HL-60 (cell line): Measurements from ENCODE around the gene SLFN5.
"Not testable (repeated sequence)": the region's sequence is repeated elsewhere in the genome, so short reads cannot be mapped to it uniquely, and the experiment has no call there.

Source experiments
- DNase-seq, 2 experiments: peaks; one replicate each; pipeline ENCODE4 v3.0.0-alpha.2; 2010 to 2020; ENCODE audit warnings: low read depth in 1 of 2, low spot score in 1 of 2
- H3K27ac ChIP-seq: fragments of 250-450 bp; sonication (Bioruptor Pico); replicated peaks from 2 replicates; pipeline ENCODE4 v1.5.1; 2020; ENCODE audit warnings: mild to moderate bottlenecking, moderate library complexity
- H3K27me3 ChIP-seq: fragments of 250-450 bp; sonication (Bioruptor Pico); 2 replicates; pipeline ENCODE4 v1.5.1; 2021; ENCODE audit warnings: mild to moderate bottlenecking, moderate library complexity; ENCODE audit not compliant: insufficient read depth, poor library complexity, severe bottlenecking
- H3K4me3 ChIP-seq: replicated peaks from 2 replicates; pipeline ENCODE4 v1.5.1; 2011; ENCODE audit warnings: mild to moderate bottlenecking, control low read depth, low read length; ENCODE audit not compliant: insufficient read depth
- GABPA ChIP-seq: IDR thresholded peaks from 2 replicates; pipeline ENCODE4 v1.6.1; 2012; ENCODE audit warnings: low read depth
- POLR2AphosphoS5 ChIP-seq: IDR thresholded peaks from 2 replicates; pipeline ENCODE4 v1.6.1; 2012; ENCODE audit warnings: low read depth
- SPI1 ChIP-seq: IDR thresholded peaks from 2 replicates; pipeline ENCODE4 v1.6.1; 2012; ENCODE audit warnings: low read depth, mild to moderate bottlenecking, borderline replicate concordance
- TF ChIP-seq, protein P1 (sequence below): IDR thresholded peaks from 2 replicates; pipeline ENCODE4 v1.6.1; 2012; ENCODE audit warnings: low read depth; ENCODE audit not compliant: insufficient replicate concordance
- TF ChIP-seq, protein P2 (sequence below): IDR thresholded peaks from one replicate; pipeline ENCODE4 v1.5.1; 2011; ENCODE audit warnings: low read length, control low read depth, inconsistent platforms; ENCODE audit not compliant: insufficient read depth

The SLFN5 gene

DNA sequence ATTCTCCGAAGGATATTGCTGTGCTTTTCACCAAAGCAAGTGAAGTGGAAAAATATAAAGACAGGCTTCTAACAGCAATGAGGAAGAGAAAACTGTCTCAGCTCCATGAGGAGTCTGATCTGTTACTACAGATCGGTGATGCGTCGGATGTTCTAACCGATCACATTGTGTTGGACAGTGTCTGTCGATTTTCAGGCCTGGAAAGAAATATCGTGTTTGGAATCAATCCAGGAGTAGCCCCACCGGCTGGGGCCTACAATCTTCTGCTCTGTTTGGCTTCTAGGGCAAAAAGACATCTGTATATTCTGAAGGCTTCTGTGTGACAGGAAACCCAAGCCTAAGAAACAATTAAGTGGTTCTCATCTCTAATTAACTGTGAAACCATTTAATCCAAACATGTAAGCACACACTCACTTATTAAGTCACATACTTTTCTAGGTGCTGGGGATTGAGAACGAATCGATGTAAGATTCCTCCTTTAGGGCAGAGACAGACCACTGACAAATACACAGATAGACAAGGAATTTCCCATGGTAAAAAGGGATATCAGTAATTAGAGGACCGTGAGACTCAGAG, 22.8 kb downstream of the SLFN5 start:
- Histone ChIP-seq H3K27ac (no peak overlapping the region), H3K4me3 (no peak overlapping the region), H3K27me3 (no peaks in the 10 kb centered on the region)
- no peak for DNase-seq
- TF ChIP-seq GABPA, result no peak
- no peak for TF ChIP-seq POLR2AphosphoS5
- TF ChIP-seq, protein P1, sequence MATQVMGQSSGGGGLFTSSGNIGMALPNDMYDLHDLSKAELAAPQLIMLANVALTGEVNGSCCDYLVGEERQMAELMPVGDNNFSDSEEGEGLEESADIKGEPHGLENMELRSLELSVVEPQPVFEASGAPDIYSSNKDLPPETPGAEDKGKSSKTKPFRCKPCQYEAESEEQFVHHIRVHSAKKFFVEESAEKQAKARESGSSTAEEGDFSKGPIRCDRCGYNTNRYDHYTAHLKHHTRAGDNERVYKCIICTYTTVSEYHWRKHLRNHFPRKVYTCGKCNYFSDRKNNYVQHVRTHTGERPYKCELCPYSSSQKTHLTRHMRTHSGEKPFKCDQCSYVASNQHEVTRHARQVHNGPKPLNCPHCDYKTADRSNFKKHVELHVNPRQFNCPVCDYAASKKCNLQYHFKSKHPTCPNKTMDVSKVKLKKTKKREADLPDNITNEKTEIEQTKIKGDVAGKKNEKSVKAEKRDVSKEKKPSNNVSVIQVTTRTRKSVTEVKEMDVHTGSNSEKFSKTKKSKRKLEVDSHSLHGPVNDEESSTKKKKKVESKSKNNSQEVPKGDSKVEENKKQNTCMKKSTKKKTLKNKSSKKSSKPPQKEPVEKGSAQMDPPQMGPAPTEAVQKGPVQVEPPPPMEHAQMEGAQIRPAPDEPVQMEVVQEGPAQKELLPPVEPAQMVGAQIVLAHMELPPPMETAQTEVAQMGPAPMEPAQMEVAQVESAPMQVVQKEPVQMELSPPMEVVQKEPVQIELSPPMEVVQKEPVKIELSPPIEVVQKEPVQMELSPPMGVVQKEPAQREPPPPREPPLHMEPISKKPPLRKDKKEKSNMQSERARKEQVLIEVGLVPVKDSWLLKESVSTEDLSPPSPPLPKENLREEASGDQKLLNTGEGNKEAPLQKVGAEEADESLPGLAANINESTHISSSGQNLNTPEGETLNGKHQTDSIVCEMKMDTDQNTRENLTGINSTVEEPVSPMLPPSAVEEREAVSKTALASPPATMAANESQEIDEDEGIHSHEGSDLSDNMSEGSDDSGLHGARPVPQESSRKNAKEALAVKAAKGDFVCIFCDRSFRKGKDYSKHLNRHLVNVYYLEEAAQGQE, result no peak
- TF ChIP-seq SPI1, result no peak
- TF ChIP-seq, protein P2, sequence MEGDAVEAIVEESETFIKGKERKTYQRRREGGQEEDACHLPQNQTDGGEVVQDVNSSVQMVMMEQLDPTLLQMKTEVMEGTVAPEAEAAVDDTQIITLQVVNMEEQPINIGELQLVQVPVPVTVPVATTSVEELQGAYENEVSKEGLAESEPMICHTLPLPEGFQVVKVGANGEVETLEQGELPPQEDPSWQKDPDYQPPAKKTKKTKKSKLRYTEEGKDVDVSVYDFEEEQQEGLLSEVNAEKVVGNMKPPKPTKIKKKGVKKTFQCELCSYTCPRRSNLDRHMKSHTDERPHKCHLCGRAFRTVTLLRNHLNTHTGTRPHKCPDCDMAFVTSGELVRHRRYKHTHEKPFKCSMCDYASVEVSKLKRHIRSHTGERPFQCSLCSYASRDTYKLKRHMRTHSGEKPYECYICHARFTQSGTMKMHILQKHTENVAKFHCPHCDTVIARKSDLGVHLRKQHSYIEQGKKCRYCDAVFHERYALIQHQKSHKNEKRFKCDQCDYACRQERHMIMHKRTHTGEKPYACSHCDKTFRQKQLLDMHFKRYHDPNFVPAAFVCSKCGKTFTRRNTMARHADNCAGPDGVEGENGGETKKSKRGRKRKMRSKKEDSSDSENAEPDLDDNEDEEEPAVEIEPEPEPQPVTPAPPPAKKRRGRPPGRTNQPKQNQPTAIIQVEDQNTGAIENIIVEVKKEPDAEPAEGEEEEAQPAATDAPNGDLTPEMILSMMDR, result no peak

- not testable (repeated sequence) for DNase-seq, H3K27ac ChIP-seq, H3K4me3 ChIP-seq, H3K27me3 ChIP-seq
Observed at GRCh38 chr17:35274167-35275066, 31.5 kb downstream of the SLFN5 start.

DNA sequence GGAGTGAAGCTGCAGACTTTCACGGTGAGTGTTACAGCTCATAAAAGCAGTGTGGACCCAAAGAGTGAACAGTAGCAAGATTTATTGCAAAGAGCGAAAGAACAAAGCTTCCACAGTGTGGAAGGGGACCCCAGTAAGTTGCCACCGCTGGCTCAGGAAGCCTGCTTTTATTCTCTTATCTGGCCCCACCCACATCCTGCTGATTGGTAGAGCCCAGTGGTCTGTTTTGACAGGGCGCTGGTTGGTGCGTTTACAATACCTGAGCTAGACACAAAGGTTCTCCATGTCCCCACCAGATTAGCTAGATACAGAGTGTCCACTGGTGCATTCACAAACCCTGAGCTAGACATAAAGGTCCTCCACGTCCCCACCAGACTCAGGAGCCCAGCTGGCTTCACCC, 35.6 kb downstream of the SLFN5 start:
- H3K27me3 ChIP-seq, H3K4me3 ChIP-seq, H3K27ac ChIP-seq, DNase-seq: not testable (repeated sequence)

DNA sequence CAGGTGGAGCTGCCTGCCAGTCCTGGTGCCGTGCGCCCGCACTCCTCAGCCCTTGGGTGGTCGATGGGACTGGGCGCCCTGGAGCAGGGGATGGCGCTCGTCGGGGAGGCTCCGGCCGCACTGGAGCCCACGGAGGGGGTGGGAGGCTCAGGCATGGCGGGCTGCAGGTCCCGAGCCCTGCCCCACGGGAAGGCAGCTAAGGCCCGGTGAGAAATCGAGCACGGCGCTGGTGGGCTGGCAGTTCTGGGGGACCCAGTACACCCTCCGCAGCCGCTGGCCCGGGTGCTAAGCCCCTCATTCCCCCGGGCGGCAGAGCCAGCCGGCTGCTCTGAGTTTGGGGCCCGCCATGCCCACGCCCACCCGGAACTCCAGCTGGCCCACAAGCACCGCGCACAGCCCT, 36.0 kb downstream of the SLFN5 start:
- H3K4me3 ChIP-seq, DNase-seq, H3K27me3 ChIP-seq, H3K27ac ChIP-seq: not testable (repeated sequence)

DNA sequence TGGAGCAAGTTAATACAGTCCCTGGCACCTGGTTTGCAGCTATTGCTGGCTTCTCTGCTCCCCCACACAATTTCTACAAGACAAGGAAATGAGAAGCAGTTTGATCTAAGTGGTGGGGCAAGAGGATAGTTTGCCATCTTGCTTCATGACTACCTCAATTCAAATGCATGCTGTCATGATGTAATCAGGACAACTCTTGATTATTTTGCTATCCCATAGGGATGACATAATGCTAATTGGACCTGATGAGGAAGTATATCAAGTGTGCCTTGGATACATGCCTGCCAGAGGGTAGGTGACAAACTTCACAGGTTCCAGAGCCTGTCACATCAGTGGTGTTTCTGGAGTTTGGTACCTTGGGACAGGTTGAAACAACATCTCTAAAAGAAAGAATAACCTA, 40.9 kb downstream of the SLFN5 start:
- Histone ChIP-seq H3K27ac (no peak overlapping the region), H3K4me3 (no peak overlapping the region), H3K27me3 (no peaks in the 10 kb centered on the region)
- TF ChIP-seq SPI1, result no peak
- TF ChIP-seq POLR2AphosphoS5, result no peak
- TF ChIP-seq, protein P1, result no peak
- TF ChIP-seq, protein P2, result no peak
- no peak for TF ChIP-seq GABPA
- DNase-seq, result no peak
